CD4-positive, alpha-beta T cell treated with Interferon alpha-2 for 1 hour (primary cell): ENCODE measurements around the gene SMYD3.
"Not testable (repeated sequence)": the region's sequence is repeated elsewhere in the genome, so short reads cannot be mapped to it uniquely, and the experiment has no call there.

Experiments
- DNase-seq, 2 donors: peaks; one replicate each; pipeline ENCODE4 v3.0.0-alpha.2; 2020 to 2022

Gene SMYD3

DNA sequence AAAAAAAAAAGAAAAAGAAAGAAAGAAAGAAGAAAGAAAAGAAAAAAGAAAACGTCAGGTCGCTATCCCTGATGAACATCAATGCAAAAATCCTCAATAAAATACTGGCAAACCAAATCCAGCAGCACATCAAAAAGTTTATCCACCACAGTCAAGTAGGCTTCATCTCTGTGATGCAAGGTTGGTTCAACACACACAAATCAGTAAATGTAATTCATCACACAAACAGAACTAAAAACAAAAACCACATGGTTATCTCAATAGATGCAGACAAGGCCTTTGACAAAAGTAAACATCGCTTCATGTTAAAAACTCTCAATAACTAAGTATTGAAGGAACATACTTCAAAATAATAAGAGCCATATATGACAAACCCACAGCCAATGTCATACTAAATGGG is 779.0 kb downstream of the SMYD3 start:
- DNase-seq = not testable (repeated sequence)

DNA sequence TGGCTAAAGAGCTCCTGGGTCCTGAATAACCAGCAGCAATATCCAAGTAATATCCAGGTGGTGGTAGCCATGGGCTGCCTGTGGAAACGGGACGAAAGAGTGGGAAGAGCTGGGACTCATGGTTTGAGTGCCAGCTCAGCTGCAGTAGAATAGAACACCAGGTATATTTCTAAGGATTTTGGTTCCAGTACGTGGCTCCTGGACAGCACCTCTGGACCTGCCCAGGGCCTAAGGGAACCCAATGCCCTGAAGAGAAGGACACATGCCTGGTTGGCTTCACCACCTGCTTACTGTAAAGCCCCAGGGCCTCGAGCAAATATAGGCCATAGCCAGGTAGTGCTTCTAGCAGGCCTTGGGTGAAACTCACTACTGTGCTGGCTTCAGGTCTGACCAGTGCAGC is 785.6 kb downstream of the SMYD3 start:
- no peak for DNase-seq

DNA sequence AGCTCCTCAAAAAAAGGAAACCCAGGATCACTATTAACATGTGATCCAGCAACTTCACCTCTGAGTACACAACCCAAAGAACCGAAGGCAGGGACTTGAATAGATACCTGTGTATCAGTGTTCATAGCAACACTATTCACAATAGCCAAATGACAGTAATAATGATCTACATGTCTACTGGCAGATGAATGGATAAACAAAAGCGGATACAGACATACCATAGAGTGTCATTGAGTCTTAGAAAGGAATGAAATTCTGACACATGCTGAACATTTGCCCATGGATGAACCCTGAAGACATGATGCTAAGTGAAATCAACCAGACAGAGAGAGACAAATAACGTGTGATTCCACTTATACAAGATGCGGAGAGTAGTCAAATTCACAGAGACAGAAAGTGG is 788.1 kb downstream of the SMYD3 start:
- DNase-seq = no peak

DNA sequence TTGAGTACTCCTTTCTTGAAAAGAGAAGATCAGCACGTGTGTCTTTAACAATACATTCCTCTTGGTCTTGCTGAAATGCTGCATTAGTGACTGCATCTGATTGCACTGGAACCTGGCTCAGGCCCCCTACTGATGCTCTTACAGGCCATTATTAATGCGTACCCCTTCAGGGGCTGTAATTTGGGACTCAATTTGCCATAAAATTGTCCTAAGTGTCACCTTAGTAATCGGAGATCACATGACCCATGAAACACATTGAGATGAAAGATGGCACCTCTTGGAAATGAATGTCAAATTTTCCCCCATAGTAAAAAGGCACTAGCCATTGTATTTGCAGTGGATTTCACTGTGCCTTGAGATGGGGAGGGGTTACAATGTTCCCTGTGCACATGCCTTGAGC is 789.0 kb downstream of the SMYD3 start:
- no peak for DNase-seq

DNA sequence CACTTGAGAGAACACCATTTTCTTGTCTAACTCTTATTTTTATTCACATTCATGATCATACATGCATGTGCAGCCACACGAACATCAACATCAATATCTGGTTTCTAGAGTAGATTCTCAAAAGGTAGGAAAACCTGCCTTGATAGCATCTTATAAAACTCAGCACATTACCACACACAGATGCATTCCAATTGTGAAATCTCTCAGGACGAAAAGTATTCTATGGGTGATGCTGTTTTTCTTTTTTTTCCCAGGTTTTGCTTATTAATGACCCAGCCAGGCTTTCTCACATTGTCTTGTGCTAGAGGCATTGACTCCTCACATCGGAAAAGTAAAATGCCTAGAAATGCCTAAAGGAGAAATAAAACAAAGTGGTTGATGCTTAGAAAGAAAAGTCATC is 789.5 kb downstream of the SMYD3 start:
- no peak for DNase-seq

DNA sequence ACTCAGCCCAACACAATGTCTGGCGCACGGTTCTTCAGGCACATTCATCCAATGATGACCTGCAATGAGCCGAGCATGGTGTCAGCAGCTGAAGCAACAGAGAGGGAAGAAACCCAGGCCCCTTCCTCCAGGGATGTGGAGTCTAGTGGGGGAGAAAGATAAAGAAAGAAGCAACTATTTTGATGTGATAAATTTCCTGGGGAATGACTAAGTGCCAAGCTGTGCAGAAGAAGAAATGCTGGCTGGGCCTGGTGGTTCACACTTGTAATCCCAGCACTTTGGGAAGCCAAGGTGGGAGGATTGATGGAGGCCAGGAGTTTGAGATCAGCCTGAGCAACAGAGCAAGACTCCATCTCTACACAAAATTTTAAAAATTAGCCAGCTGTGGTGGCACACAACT is 790.5 kb downstream of the SMYD3 start:
- DNase-seq = no peak

DNA sequence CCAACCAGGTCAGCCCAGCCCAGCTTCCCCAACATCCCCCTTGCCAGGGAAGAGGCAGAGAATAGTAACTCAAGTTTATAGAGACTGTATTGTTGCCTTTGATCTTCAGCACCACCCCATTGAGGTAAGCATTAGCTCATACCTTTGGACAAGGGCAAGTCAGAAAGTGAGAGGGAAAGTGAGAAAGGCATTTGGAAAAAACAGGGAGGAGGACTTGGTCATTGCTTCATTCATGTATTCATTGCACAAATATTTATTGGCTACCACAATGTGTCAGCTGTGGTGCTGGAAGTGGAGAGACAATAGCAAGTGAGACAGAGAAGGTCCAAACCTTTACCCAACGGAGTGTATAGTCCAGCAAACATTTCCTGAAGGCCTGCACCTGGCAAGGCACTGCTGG is 791.1 kb downstream of the SMYD3 start:
- DNase-seq = no peak

DNA sequence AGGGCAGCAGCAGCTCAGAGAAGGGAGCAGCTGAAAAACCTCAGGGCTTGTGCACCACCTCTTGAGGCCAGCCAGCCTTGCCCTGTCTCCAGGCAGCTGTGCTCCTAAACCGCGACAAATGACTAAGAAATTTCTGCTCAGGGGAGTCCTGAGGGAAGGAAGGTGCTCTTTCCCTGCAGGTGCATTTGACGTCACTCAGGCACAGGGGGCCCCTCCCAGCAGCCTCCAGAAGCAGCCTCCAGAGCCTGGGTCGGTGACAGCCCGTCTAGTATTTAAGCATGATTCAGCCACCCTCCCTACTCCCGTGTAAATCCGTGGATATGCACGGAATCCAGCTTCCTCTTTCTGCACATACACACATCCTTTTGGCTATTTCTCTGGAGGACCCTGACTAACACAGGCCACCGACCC is 791.8 kb downstream of the SMYD3 start:
- DNase-seq = no peak

DNA sequence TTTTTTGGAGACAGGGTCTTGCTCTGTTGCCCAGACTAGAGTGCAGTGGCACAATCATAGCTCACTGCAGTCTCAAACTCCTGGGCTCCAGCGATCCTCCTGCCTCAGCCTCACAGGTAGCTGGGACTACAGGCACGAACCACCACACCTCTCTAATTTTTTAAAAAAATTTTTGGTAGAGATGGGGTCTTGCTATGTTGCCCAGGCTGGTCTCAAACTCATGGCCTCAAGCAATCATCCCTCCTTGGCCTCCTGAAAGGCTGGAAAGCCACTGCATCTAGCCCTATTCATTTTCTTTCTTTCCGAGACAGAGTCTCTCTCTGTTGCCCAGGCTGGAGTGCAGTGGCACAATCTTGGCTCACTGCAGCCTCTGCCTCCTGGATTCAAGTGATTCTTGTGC is 793.1 kb downstream of the SMYD3 start:
- not testable (repeated sequence) for DNase-seq

DNA sequence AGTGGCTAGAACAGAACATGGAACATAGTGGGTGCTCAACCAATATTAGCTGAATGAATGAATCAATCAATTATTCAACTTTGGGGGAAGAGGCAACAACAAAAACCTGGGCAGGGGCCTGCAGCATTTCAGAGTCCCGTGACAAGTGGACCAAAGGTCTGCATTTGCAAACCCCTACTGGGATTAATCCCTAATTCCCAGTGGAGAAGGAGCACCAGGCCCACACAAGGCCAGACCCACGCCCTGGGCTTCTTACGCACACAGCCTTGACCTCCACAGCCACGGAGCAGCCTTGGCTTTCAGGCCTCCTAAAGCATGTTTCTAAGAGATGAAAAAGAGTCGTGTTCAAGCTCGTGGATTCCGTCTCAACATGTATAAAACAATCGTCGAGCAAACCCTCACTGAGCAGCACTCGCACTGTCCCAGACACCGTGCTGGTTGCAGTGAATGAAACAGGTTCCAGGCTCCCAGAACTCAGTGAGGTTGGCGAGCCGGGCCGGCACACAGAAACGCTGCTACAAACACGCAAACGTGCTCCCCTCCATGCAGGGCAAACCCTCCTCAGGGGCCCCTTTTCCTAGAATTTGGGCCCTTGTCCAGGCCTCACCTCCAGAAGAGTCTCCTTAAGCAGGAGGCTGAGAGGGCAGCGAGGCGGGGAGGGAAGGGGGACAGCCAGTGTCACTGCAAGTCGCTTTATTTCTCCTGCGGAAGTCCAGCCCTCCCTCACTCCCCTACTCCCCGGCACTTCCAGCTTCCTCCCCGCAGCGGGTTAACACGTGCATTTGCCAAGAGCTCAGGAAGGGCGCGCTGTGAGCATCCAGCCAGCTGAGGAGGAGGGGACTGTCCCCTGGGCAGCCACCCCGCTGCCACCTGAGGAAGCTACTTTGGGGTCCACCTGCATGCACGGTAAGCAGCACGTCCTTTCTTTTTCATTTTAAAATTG is 795.8 kb downstream of the SMYD3 start:
- no peak for DNase-seq

DNA sequence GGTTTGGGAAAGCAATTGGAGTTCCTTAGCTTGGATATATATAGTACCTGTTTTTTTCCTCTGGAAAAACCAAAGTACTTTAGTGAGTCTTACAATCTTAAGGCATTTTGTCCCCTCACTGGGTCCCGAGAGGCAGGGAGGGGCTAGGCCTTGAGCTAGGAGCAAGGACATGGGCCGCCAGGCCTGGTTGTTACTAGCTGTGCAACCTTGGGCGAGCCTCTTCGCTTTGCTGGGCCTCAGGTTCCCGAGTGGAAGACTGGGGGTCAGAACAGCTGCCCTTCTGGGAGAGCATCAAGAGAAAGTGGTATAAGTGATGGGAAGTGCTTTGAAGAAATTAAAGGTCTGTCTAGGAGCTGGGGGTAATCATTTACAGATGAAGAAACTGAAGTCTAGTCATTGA is 799.1 kb downstream of the SMYD3 start:
- no peak for DNase-seq

DNA sequence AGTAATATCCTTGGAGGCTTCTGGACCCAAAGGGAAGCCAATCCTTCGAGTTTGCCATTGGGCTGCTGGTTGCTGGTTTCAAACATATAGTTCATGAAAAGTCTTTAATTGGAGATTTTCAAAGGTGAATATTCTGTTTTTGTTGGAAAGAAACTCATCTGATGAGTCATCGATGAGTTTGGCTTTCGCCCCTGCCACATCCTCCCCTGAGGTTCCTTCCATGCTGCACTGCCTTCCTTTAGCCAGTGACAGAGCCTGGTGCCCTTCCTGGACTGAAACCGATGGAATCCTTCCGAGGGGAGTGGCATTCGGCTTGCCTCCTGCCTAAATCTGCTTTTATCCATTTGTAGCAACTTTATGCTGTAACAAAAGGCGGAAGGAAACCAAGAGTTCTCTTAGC is 802.3 kb downstream of the SMYD3 start:
- no peak for DNase-seq

DNA sequence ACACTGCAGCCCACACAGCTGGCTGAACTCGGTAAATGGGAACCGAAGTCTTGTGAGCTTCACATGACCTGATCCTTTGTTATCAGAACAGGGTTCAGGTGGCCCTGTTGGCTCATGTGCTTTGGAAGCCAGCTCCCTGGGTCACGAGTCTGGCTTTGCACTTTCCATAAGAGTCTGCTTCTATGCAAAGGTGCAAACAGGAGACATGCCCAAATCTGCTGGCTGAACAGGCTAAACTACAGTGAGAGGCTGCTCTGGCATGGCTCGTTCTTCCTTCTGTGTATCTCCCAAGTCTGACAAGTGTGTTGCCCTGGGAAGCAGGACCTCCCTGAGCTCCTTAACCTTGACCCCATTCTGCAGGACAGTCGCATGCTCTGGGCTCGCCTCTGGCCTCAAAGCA is 802.7 kb downstream of the SMYD3 start:
- no peak for DNase-seq

DNA sequence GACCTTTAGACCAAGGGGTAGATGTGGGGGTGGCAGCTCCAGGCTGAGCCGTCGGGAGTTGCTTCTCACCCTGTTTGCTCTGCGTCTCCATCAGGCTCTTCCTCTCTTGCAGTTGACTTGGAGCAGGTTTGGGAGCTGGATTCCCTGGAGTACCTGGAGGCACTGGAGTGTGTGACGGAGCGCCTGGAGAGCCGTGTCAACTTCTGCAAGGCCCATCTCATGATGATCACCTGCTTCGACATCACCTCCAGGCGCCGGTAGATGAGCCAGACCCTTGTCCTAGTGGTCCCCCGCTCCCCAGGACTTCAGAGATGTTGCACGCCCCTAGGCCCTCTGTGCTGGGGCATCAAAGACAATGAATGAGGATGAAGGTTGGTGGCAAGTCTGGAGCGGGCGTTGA is 804.7 kb downstream of the SMYD3 start:
- no peak for DNase-seq

DNA sequence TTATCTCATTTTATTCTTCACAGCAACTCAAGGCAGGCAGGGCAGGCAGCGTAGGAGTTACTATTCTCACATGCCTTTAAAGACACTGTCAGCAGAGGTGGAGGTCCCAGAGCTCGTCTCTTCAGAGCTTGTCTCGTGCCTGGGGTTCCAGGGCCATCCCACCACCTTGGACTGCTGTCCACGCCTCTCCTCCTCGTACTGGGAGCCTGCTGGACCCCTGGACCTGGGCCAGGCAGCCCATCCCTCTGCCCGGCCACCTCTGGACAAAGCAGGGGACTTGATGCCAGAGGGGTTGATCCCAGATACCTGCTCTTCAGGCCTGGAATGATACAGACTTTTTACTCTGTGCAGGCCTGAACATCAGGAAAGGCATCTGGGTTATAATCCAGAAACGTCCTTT is 805.4 kb downstream of the SMYD3 start:
- no peak for DNase-seq

DNA sequence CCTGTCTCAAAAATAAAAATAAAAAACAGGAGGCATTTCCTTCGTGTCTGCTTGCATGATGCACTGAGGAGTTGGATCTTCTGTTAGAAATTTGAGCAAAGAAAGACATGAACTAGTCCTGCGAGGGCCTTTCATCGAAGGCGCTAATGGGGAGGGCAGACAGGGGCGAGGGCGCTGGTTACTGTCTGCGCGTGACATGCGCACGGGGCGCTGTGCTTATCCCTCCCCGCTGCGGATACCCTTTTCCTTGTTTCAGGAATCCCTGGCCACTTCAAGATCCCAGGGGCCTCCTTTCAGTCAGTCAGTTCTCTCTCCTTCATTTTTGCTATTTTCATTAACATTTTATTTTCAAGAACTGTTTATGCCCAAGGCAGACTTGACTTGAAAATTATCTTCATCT is 806.4 kb downstream of the SMYD3 start:
- no peak for DNase-seq
